Stimulated activated CD8-positive, alpha-beta memory T cell treated with anti-CD3 and anti-CD28 coated beads, Interleukin-7, amount 100 ng/mL, for 48 hours (primary cell): Measurements from ENCODE around the gene C1QTNF12.

ENCODE experiments used
- DNase-seq, 2 donors: peaks; one replicate each; pipeline ENCODE4 v3.0.0-alpha.2; 2020; ENCODE audit warnings: low read depth in 1 of 2; ENCODE audit errors: extremely low read depth in 1 of 2

The C1QTNF12 gene

GRCh38 chr1:1241588-1242219, 4.8 kb downstream of the C1QTNF12 start:
- DNase-seq = no peak

- no peak for DNase-seq
Observed at GRCh38 chr1:1240822-1241587, 5.5 kb downstream of the C1QTNF12 start.

DNA sequence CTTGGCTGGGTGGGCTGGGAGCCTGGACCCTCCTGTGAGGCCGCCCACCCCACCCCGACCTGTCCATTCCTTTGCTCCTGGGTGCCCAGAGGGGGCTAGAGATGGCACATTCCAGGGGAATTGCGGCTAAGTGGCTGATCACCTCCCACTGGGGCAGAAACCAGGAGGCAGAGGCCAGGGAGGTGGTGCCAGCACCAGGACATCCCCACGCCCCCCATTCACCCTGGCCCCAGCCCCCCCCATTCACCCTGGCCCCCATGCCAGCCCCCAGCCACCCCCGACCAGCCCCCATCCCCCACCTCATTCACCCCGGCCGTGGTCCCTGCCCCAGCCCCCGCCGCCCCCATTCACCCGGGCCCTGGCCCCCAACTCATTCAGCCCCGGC, 6.2 kb downstream of the C1QTNF12 start:
- DNase-seq = no peak

- DNase-seq = no peak
Observed at GRCh38 chr1:1239614-1240347, 6.7 kb downstream of the C1QTNF12 start.

DNA sequence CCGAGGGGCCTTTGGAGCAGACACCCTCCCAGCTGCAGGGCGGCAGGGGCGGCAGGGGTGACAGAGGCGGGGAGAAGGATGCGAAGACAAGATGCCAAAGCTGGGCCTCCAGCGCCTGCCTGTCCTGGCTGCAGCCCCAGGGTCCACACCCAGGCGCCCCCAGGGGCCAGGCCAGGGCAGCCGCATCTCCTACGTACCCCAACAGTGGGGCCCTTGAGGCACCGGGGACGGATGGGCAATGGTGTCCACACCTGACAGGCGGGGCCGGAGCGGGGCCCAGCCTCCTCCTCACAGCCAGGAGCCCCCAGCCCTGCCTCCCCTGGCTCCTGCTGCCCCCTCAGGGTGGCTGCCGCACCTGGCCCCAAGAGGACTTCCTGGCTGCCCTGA, 7.3 kb downstream of the C1QTNF12 start:
- DNase-seq = no peak

DNA sequence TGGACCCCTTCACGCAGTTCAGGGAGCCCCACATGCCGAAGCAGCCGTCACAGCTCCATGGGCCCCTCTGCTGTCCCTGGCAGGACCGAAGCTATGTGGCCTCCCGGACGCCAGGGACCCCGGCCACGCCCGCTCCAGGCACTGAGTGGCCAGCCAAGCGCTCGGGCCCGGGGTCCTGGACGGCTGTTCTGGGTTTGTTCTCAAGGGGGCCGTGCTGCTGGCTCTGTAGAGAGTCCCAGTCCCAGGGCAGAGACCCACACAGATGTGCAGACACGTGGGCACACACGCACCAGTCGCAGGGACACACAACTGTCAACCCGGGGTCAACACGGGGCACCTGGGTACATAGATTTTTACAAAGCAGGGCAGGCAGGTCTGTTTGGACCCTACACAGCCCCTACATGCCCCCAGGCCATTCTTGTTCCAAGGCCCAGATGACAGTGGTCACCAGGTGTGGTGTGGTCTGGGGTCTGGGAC, 7.8 kb downstream of the C1QTNF12 start:
- no peak for DNase-seq

DNA sequence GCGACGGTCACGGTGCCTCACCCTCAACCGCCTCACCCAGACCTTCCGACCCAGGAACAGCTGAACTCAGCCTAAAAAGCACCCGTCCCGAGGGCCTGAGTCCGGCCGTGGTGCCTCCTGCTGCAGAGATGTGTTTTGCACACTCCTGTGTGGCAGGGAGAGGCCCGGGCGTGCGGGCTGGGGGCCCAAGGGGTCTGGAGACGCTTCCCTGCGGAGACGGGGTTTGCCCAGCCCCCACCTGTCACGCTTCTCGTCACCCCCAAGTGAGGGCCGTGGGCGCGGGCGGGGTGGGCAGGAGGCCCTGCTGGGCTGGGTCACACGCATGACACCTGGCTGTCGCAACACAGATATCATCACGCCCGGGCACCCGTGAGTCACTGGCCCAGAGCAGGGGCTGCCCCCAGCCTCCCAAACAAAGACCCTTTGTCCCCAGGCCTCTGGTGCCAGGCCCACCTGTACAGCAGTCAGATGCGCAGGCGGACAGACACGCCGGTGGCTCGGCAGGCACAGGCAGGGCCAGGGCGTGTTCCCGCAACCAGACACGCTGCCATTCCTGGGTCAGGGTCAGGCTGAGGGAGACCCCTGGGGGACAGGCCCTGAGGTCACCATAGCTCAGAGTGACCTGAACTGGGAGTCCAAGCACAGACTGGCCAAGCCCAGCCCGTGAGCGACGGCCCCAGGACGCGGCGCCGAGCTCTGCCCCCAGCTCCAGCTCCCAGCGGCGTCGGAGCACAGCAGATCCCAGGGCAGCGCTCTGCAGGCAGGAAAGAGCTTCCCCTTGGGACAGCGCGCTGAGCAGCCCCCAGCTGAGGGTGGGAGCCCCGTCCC, 8.4 kb downstream of the C1QTNF12 start:
- DNase-seq = no peak

GRCh38 chr1:1236945-1237873, 9.3 kb downstream of the C1QTNF12 start:
- DNase-seq = no peak

DNA sequence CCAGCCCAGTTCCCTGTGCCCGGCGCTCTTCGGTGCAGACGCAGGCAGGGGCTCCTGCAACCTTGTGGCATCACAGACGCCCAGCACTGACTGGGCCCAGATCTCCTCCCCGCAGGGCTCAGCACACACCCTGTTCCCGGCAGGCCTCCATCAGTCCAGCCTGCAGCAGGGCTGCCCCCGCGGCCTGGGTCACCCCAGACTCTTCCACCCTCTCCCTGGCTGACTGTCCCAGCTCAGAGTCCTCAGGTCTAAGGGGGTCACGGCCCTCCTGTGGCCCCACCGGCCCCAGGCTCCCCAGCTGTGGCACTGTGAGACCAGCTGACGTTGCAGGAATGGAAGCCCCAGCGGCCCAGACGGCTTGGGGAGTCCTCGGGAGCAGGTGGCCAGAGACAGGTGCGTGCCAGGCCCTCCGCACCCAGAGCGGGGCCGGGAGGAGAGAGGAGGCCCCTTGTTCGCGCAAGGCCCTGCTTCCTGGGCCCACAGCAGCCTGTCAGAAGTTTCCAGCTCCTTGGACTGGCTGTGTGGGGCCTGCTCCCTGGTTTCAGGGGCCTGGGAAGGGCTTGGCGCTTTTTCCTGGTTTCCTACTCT, 10.3 kb downstream of the C1QTNF12 start:
- no peak for DNase-seq

GRCh38 chr1:1235016-1235744, 11.3 kb downstream of the C1QTNF12 start:
- no peak for DNase-seq

DNA sequence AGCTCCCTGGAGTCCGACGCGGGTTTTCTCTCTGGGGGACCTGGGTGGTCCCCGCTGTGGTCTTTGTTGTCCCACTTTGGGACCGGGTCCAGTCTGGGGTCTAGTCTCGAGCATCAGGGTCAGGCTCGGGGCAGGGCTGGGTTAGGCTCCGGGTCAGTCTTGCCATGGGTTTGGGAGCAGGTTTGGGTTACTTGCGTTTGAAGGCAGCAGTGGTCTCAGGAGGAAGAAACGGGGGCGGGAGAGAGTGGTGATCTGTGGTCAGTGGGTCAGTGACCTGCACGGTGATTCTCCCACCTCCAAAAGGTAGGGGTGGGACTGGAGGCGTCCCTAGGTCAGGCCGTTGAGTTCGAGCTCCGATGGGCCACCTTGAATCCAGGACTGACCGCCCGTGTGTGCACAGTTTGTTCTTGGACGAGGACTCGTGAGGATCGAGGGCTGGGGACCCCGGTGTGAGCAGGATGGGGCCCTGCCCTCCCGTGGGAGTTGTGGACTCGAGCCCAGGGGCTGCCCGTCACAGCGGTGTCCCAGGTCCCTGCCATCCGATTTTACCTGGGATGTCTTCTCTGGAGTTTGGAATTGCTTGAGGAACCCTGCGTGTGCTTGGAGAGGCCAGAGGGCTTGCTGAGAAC, 12.2 kb downstream of the C1QTNF12 start:
- no peak for DNase-seq

- no peak for DNase-seq
Observed at GRCh38 chr1:1233567-1233892, 13.0 kb downstream of the C1QTNF12 start.

DNA sequence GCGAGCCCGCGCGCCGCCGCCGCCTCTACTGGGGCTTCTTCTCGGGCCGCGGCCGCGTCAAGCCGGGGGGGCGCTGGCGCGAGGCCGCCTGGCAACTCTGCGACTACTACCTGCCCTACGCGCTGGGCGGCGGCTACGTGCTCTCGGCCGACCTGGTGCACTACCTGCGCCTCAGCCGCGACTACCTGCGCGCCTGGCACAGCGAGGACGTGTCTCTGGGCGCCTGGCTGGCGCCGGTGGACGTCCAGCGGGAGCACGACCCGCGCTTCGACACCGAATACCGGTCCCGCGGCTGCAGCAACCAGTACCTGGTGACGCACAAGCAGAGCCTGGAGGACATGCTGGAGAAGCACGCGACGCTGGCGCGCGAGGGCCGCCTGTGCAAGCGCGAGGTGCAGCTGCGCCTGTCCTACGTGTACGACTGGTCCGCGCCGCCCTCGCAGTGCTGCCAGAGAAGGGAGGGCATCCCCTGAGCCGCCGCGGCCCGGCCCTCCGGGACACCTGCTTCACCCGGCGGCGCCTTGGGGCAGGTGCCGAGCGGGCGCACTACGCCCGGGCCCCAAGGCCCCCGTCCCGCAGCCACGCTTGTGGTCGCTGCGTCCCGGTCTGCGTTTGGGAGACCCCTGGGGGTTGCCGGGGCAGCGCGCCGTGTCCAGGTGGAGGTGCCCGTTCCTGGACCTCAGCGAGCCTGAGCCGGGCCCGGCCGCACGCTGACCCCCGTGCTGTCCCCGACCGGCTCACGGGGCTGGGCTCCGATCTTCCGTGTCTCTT, 13.5 kb downstream of the C1QTNF12 start:
- DNase-seq = no peak

DNA sequence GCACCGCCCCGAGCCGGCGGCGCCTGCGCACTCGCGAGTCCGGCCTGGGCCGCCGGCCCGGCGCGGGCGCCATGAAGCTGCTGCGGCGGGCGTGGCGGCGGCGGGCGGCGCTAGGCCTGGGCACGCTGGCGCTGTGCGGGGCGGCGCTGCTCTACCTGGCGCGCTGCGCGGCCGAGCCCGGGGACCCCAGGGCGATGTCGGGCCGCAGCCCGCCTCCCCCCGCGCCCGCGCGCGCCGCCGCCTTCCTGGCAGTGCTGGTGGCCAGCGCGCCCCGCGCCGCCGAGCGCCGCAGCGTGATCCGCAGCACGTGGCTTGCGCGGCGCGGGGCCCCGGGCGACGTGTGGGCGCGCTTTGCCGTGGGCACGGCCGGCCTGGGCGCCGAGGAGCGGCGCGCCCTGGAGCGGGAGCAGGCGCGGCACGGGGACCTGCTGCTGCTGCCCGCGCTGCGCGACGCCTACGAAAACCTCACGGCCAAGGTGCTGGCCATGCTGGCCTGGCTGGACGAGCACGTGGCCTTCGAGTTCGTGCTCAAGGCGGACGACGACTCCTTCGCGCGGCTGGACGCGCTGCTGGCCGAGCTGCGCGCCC, 14.2 kb downstream of the C1QTNF12 start, which contains the start of gene B3GALT6:
B3GALT6 (plus strand) TSS at position 30 of the 588 bp plus-strand sequence; CDS start at position 72, 42 bp downstream.
- DNase-seq = no peak

DNA sequence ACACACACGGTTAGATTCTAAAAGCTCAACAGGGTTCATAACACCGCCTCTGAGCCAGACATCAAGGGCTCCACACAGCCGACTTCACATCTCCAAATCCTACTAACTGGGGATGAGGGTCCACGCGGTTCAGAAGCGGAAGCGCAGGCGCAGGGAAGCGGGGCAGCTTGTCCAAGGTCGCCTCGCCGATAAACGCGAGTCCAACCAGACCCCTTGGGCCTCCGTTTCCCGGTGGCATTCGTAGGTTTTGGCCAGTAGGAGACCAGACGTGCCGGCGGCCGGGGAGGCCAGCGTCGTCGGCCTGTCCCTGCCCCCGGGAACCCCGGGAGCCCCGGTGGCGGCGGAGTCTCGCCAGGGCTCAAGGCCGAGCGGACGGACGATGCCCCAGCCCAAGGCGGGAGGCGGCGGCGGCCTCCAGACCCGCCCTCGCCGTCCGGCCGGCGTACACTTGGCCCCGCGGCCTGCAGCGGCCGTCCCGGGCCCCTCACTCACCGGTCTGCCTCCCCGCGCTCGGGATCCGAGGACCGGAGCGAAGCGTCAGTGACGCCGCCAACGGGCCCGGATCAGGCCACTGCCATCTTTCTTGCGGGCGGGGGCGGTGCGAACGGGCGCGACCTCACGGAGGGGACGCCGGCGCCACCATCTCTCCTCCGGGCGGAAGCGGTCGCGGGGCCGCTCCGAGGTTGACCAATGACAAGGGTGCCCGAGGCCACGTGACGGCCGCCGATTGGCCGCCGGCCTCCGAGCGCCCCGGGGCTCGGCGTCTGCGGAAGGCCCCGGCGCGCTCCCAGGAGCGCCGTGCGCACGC, 14.9 kb downstream of the C1QTNF12 start, which contains the start of gene SDF4:
SDF4 (minus strand) TSS at position 602 of the 808 bp plus-strand sequence. CDS start 3,229 bp downstream, outside the sequence.
- peak; percentile 93 to 94 for DNase-seq
